HG03469 (cell line): ENCODE results near the gene DOK6.
"Not testable (repeated sequence)": the region's sequence is repeated elsewhere in the genome, so short reads cannot be mapped to it uniquely, and the experiment has no call there.

ENCODE experiments used
- ATAC-seq: cut with Tn5 transposase; IDR thresholded peaks from one replicate; pipeline ENCODE4 v1.9.1; 2021; ENCODE audit warnings: mild to moderate bottlenecking, moderate library complexity, moderate number of reproducible peaks; ENCODE audit not compliant: unreplicated experiment

The DOK6 gene

GRCh38 chr18:69786427-69786826, 385.7 kb downstream of the DOK6 start:
- no peak for ATAC-seq

GRCh38 chr18:69787825-69788547, 387.3 kb downstream of the DOK6 start:
- ATAC-seq = no peak

GRCh38 chr18:69789794-69790193, 389.1 kb downstream of the DOK6 start:
- ATAC-seq = no peak

- no peak for ATAC-seq
Measured at GRCh38 chr18:69790649-69791048, 390.0 kb downstream of the DOK6 start.

- ATAC-seq = no peak
Measured at GRCh38 chr18:69795791-69796190, 395.1 kb downstream of the DOK6 start.

- ATAC-seq = no peak
Measured at GRCh38 chr18:69804776-69805501, 404.3 kb downstream of the DOK6 start.

- ATAC-seq = no peak
Measured at GRCh38 chr18:69808399-69808798, 407.7 kb downstream of the DOK6 start.

- ATAC-seq = no peak
Measured at GRCh38 chr18:69813559-69813958, 412.9 kb downstream of the DOK6 start.

GRCh38 chr18:69814861-69815385, 414.2 kb downstream of the DOK6 start:
- ATAC-seq = no peak

GRCh38 chr18:69817335-69817940, 416.8 kb downstream of the DOK6 start:
- ATAC-seq = no peak

- ATAC-seq = no peak
Measured at GRCh38 chr18:69819460-69819859, 418.8 kb downstream of the DOK6 start.

GRCh38 chr18:69820538-69820937, 419.9 kb downstream of the DOK6 start:
- ATAC-seq = no peak

- ATAC-seq = no peak
Measured at GRCh38 chr18:69830189-69830588, 429.5 kb downstream of the DOK6 start.

- ATAC-seq = not testable (repeated sequence)
Measured at GRCh38 chr18:69834980-69835379, 434.3 kb downstream of the DOK6 start.

GRCh38 chr18:69838003-69838402, 437.3 kb downstream of the DOK6 start:
- ATAC-seq = no peak

- ATAC-seq = no peak
Measured at GRCh38 chr18:69838620-69839411, 438.1 kb downstream of the DOK6 start.

GRCh38 chr18:69839497-69839896, 438.8 kb downstream of the DOK6 start:
- no peak for ATAC-seq

- ATAC-seq = no peak
Measured at GRCh38 chr18:69840001-69840400, 439.3 kb downstream of the DOK6 start.

- no peak for ATAC-seq
Measured at GRCh38 chr18:69840445-69840844, 439.8 kb downstream of the DOK6 start.

GRCh38 chr18:69841117-69841516, 440.4 kb downstream of the DOK6 start:
- ATAC-seq = no peak

GRCh38 chr18:69843015-69843414, 442.3 kb downstream of the DOK6 start:
- ATAC-seq = no peak
